DOHH2 (cell line): ENCODE data around the gene GAS6.

Experiments
- CTCF ChIP-seq: fragments of 200-600 bp; sonication (generic); IDR thresholded peaks from one replicate; pipeline ENCODE4 v1.5.1; 2014; ENCODE audit warnings: antibody characterized with exemption, mild to moderate bottlenecking, low read depth, low read length; ENCODE audit not compliant: poor library complexity, severe bottlenecking
- EZH2phosphoT487 ChIP-seq: fragments of 200-600 bp; sonication (generic); IDR thresholded peaks from 2 replicates; pipeline ENCODE4 v1.6.1; 2017; ENCODE audit warnings: borderline replicate concordance, mild to moderate bottlenecking, antibody characterized with exemption, low read length, moderate library complexity, mixed read lengths

- TF ChIP-seq CTCF (no peak), EZH2phosphoT487 (no peak)
Observed at GRCh38 chr13:113781571-113781970, 82.3 kb downstream of the GAS6 start.
